Hepatocyte (in vitro differentiated cells): ENCODE measurements around the gene ADAMTS2.

Experiments
- EZH2 ChIP-seq: fragments of 200-600 bp; sonication (generic); IDR thresholded peaks from 2 replicates; pipeline ENCODE4 v1.6.1; 2016; ENCODE audit warnings: antibody characterized with exemption, mild to moderate bottlenecking, borderline replicate concordance
- TF ChIP-seq, protein P1 (sequence below): fragments of 200-600 bp; sonication (generic); IDR thresholded peaks from 2 replicates; pipeline ENCODE4 v1.5.1; 2016; ENCODE audit warnings: antibody characterized with exemption, mild to moderate bottlenecking; ENCODE audit not compliant: poor library complexity

DNA sequence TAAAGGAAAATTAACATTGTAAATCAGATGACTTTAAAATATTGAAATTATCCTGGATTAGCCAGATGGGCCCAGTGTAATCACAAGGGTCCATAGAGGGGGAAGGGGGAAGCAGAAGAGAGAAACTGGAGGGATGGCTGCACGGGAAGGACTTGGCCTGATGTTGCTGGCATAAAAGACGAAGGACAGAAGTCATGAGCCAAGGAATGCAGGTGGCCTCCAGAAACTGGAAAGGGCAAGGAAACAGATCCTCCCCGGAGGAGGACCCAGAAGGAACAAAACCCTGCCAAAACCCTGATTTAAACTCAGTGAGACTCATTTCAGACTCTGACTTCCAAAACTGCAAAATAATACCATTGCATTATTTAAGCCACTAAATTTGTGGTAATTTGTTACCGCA, 100.2 kb downstream of the ADAMTS2 start:
- TF ChIP-seq, protein P1, sequence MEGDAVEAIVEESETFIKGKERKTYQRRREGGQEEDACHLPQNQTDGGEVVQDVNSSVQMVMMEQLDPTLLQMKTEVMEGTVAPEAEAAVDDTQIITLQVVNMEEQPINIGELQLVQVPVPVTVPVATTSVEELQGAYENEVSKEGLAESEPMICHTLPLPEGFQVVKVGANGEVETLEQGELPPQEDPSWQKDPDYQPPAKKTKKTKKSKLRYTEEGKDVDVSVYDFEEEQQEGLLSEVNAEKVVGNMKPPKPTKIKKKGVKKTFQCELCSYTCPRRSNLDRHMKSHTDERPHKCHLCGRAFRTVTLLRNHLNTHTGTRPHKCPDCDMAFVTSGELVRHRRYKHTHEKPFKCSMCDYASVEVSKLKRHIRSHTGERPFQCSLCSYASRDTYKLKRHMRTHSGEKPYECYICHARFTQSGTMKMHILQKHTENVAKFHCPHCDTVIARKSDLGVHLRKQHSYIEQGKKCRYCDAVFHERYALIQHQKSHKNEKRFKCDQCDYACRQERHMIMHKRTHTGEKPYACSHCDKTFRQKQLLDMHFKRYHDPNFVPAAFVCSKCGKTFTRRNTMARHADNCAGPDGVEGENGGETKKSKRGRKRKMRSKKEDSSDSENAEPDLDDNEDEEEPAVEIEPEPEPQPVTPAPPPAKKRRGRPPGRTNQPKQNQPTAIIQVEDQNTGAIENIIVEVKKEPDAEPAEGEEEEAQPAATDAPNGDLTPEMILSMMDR, result no peak
- TF ChIP-seq EZH2, result no peak
